Hepatocyte (in vitro differentiated cells): Measurements from ENCODE around the gene CLIC3. TPM values are rescaled to one million over a fixed set of nuclear protein-coding genes. Genes with fewer than 3 reads are reported as not detected.

ENCODE experiments used
- DNase-seq: peaks from one replicate; pipeline ENCODE4 v3.0.0-alpha.2; 2016; ENCODE audit warnings: low spot score
- H2AFZ ChIP-seq: fragments of 200-600 bp; sonication (generic); 2 replicates; pipeline ENCODE4 v1.6.0; 2016; ENCODE audit warnings: antibody characterized with exemption, mild to moderate bottlenecking
- H3K27ac ChIP-seq: fragments of 200-600 bp; sonication (generic); 2 replicates; pipeline ENCODE4 v1.5.1; 2016; ENCODE audit warnings: mild to moderate bottlenecking
- H3K27me3 ChIP-seq: fragments of 200-600 bp; sonication (generic); 2 replicates; pipeline ENCODE4 v1.6.1; 2016
- H3K36me3 ChIP-seq: fragments of 200-600 bp; sonication (generic); replicated peaks from 2 replicates; pipeline ENCODE4 v1.5.1; 2016; ENCODE audit warnings: low read depth; ENCODE audit not compliant: insufficient read depth
- H3K4me1 ChIP-seq: fragments of 200-600 bp; sonication (generic); 2 replicates; pipeline ENCODE4 v1.5.1; 2016; ENCODE audit warnings: mild to moderate bottlenecking, moderate library complexity; ENCODE audit not compliant: insufficient read depth
- H3K4me2 ChIP-seq: fragments of 200-600 bp; sonication (generic); 2 replicates; pipeline ENCODE4 v1.6.0; 2016
- H3K4me3 ChIP-seq: fragments of 200-600 bp; sonication (generic); 2 replicates; pipeline ENCODE4 v1.5.1; 2016; ENCODE audit warnings: mild to moderate bottlenecking
- H3K79me2 ChIP-seq: fragments of 200-600 bp; sonication (generic); 2 replicates; pipeline ENCODE4 v1.6.0; 2017; ENCODE audit warnings: mild to moderate bottlenecking
- H3K9me2 ChIP-seq: fragments of 200-600 bp; sonication (generic); replicated peaks from 2 replicates; pipeline ENCODE4 v1.6.0; 2017; ENCODE audit warnings: mild to moderate bottlenecking; ENCODE audit not compliant: insufficient read depth
- H3K9me3 ChIP-seq: fragments of 200-600 bp; sonication (generic); 2 replicates; pipeline ENCODE4 v1.5.1; 2016; ENCODE audit warnings: low read depth, mild to moderate bottlenecking
- H4K20me1 ChIP-seq: fragments of 200-600 bp; sonication (generic); 2 replicates; pipeline ENCODE4 v1.6.0; 2016; ENCODE audit warnings: mild to moderate bottlenecking; ENCODE audit not compliant: insufficient read depth, poor library complexity, severe bottlenecking
- CTCF ChIP-seq: fragments of 200-600 bp; sonication (generic); IDR thresholded peaks from 2 replicates; pipeline ENCODE4 v1.5.1; 2016; ENCODE audit warnings: antibody characterized with exemption, mild to moderate bottlenecking; ENCODE audit not compliant: poor library complexity
- EZH2 ChIP-seq: fragments of 200-600 bp; sonication (generic); IDR thresholded peaks from 2 replicates; pipeline ENCODE4 v1.6.1; 2016; ENCODE audit warnings: antibody characterized with exemption, mild to moderate bottlenecking, borderline replicate concordance
- EZH2phosphoT487 ChIP-seq: fragments of 200-600 bp; sonication (generic); IDR thresholded peaks from one replicate; pipeline ENCODE4 v1.6.1; 2018; ENCODE audit warnings: antibody characterized with exemption, mild to moderate bottlenecking, low read depth, moderate library complexity; ENCODE audit not compliant: unreplicated experiment, severe bottlenecking
- WGBS: methylation state at CpG from one replicate; pipeline ENCODE4 v1.1.6; 2016; ENCODE audit warnings: low lambda C conversion rate; ENCODE audit errors: missing lambda C conversion rate; 5-methylcytosine and 5-hydroxymethylcytosine counted together
- polyA plus RNA-seq: library from polyadenylated mRNA; unstranded; fragments of >200 nt; fragmentation: Nextera tagmentation; extraction: Ambion mirVana; gene quantifications from 2 replicates; pipeline ENCODE4 v1.2.1, GENCODE V29; 2016
- total RNA-seq: library from RNA; depleted of rRNA; stranded (reverse); fragments of >200 nt; gene quantifications from 2 replicates; pipeline ENCODE4 v1.2.3, GENCODE V29; 2014

Gene CLIC3
- total and polyA plus RNA-seq, 2 experiments from 2014 or later = 6.6 to 45.0 TPM

DNA sequence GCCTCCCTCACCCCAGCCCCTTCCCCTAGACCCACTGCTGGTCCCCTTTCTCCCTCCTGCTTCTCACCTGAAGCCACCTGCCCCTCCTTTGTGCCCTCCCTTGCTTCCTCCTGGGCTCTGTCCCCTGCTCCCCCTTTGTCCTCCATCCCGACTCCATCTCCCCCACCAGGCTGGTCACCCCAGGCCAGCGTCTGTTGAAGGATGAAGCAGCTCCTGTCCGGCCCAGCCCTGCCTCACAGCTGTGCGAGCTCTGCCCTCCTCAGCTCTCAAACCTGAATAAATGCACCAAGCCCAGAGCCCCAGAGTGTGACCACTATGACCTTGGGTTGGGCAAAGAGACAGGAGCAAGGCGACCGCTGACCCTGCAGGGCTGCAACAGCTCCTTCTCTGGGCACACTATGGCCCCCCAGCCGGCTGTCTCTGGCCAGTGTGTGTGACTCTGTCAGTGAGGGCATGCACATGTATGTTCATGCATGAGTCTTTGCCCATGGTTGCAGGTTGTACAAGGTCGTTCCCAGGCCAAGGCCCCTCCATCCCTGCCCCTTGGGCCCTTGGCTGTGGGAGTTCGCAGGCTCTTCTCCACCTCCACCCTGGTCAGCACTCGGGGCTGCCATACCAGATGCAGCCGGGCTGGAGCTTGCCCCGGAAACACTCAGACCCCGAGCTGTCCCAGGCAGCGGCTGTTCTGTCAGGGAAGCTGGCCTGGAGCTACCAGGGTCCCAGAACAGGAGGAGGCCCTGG, 41.0 kb downstream of the CLIC3 start:
- WGBS = 88% methylated on average over 14 of the region's 14 CpGs
- no peak overlapping the region for H2AFZ ChIP-seq
- no peaks in the 10 kb centered on the region for H3K27me3 ChIP-seq
- DNase-seq = no peak
- TF ChIP-seq EZH2phosphoT487 (no peak), CTCF (no peak), EZH2 (no peak)
- no peaks in the 10 kb centered on the region for H3K4me1 ChIP-seq
- no peaks in the 10 kb centered on the region for H3K9me3 ChIP-seq
- H3K4me3 ChIP-seq = no peak overlapping the region
- H3K27ac ChIP-seq = no peak overlapping the region
- no peak overlapping the region for H3K4me2 ChIP-seq
- peaks cover 3% of the 10 kb centered on the region for H3K79me2 ChIP-seq
- H4K20me1 ChIP-seq = no peaks in the 10 kb centered on the region
- no peaks in the 10 kb centered on the region for H3K36me3 ChIP-seq
- no peaks in the 10 kb centered on the region for H3K9me2 ChIP-seq

DNA sequence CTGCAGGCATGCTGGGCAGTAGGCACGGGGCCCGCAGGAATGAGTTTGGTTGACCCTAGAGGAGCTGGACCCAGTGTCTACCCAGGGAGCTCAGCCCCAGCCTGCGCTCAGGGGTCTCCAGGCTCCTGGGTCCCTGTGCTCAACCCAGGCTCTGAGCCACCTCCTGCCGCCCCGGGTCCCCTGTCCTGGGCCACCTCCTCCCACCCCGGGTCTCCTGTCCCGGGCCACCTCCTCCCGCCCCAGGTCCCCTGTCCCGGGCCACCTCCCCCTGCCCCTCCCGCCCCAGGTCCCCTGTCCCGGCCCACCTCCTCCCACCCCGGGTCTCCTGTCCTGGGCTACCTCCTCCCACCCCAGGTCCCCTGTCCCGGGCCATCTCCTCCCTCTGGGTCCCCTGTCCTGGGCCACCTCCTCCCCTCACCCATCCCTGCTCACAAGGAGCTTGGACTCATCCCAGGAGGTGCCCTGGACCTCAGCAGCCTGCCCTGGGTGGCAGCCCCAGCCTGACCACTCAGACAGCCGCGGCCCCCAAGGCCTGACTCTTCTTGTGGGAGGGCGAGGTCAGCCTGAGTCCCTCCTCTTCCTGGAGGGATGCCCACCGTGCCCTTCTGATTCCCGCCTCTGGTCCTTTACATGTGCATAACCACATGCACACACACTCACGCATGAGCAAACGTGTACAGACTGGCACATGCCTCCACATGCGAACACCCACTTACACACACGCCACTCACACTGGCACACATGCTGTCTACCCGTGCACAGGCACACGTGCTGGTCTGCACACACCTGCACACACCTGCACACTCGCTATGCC, 41.9 kb downstream of the CLIC3 start:
- DNase-seq = no peak
- H4K20me1 ChIP-seq = no peaks in the 10 kb centered on the region
- no peak overlapping the region for H3K27ac ChIP-seq
- H3K36me3 ChIP-seq = no peaks in the 10 kb centered on the region
- no peaks in the 10 kb centered on the region for H3K9me2 ChIP-seq
- no peak overlapping the region for H2AFZ ChIP-seq
- H3K4me1 ChIP-seq = no peaks in the 10 kb centered on the region
- H3K4me3 ChIP-seq = no peak overlapping the region
- no peaks in the 10 kb centered on the region for H3K27me3 ChIP-seq
- no peak overlapping the region for H3K4me2 ChIP-seq
- 94% methylated on average over 16 of the region's 25 CpGs for WGBS
- H3K9me3 ChIP-seq = no peaks in the 10 kb centered on the region
- TF ChIP-seq EZH2 = no peak
- no peak for TF ChIP-seq EZH2phosphoT487
- TF ChIP-seq CTCF = no peak
- H3K79me2 ChIP-seq = peaks cover 3% of the 10 kb centered on the region

DNA sequence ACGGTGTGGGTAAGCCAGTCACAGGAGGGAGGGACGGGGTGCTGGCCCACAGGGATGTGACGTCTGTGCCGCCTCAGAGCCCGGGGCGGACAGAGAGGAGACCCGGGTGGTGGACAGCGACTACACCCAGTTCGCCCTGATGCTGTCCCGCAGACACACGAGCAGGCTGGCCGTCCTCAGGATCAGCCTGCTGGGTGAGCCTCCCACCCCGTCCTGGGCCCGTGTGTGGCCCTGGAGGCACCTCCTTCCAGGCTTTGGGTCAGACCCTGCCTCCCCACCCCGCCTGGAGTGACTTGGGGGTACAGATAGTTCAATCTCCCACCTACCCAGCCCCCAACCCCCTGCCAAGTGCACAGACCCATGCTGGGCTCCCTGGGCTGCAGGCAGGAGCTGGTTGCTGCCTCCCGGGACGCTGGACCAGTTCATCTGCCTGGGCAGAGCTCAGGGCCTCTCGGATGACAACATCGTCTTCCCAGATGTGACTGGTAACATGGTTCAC, 42.5 kb downstream of the CLIC3 start:
- 89% methylated on average over 18 of the region's 19 CpGs for WGBS
- H3K9me2 ChIP-seq = no peaks in the 10 kb centered on the region

More for the DNA sequence above, 42.5 kb downstream of the CLIC3 start:
- no peak overlapping the region for H2AFZ ChIP-seq
- no peak for DNase-seq
- H3K27me3 ChIP-seq = no peaks in the 10 kb centered on the region
- H3K4me1 ChIP-seq = peaks cover 6% of the 10 kb centered on the region
- no peaks in the 10 kb centered on the region for H4K20me1 ChIP-seq
- H3K27ac ChIP-seq = no peak overlapping the region
- H3K4me2 ChIP-seq = no peak overlapping the region
- H3K9me3 ChIP-seq = no peaks in the 10 kb centered on the region
- peaks cover 3% of the 10 kb centered on the region for H3K79me2 ChIP-seq
- H3K4me3 ChIP-seq = no peak overlapping the region
- TF ChIP-seq CTCF (no peak), EZH2phosphoT487 (no peak), EZH2 (no peak)
- no peaks in the 10 kb centered on the region for H3K36me3 ChIP-seq
